ENCODE data around the gene PLA2G2C. TPM values are rescaled to one million over a fixed set of nuclear protein-coding genes. Genes with fewer than 3 reads are reported as not detected.

The PLA2G2C gene
- total and polyA plus RNA-seq, 4 donors: not detected

DNA sequence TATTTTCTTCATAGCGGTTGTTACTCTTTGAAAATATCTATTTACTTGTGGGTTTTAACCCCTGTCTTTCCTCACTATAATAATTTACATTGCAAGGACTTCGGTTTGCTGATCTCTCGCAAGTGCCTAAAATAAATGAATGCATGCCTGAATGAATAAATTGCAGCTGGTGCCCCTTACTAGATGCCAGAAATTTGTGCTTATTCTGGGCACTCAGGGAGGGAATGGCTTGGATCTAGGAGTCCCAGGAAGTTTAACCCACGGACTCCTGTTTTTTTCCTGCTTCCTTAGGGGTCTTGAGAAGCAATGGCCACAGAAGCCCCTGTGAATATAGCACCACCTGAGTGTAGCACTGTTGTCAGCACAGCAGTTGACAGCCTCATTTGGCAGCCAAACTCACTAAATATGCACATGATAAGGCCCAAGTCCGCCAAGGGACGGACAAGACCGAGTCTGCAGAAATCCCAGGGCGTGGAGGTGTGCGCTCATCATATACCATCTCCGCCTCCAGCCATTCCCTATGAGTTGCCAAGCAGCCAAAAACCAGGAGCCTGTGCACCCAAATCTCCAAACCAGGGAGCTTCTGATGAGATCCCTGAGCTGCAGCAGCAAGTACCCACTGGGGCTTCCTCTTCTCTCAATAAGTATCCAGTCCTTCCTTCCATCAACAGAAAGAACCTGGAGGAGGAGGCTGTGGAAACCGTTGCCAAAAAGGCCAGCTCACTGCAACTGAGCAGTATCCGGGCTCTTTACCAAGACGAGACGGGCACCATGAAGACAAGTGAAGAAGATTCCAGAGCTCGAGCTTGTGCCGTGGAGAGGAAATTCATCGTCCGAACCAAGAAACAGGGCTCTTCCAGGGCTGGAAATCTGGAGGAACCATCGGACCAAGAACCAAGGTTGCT is 4.2 kb upstream of the PLA2G2C start:
- H3K27me3 ChIP-seq (ENCODE audit: control insufficient read depth in 4 of 4, insufficient read depth in 4 of 4, low read length in 3 of 4): no peaks in the 10 kb centered on the region
- peaks cover 2 to 28% (median 22%) of the 10 kb centered on the region in 4 donors for H3K4me1 ChIP-seq (ENCODE audit: control insufficient read depth in 4 of 4, insufficient read depth in 4 of 4, low read length in 3 of 4)
- no peak overlapping the region for H3K4me3 ChIP-seq (ENCODE audit: low read depth in 1 of 3, low read length in 3 of 3)
- no peaks in the 10 kb centered on the region for H3K9me3 ChIP-seq (ENCODE audit: control insufficient read depth in 4 of 4, low read length in 3 of 4)
- H3K9ac ChIP-seq (ENCODE audit: low read depth in 1 of 2, low read length in 2 of 2): no peak overlapping the region
- H3K36me3 ChIP-seq (ENCODE audit: control insufficient read depth in 4 of 4, insufficient read depth in 3 of 4, low read depth in 1 of 4, low read length in 3 of 4): no peaks in the 10 kb centered on the region
- TF ChIP-seq TAF1 (conservative IDR thresholded peaks at IDR 0.05) (no peak), YY1 (IDR thresholded peaks at IDR 0.05) (no peak), HNF4G (IDR thresholded peaks at IDR 0.05) (no peak), FOXA1 (IDR thresholded peaks at IDR 0.05) (no peak), RXRA (IDR thresholded peaks at IDR 0.05) (no peak)
- no peak for DNase-seq (ENCODE audit: low spot score)
- no peak overlapping the region for H3K27ac ChIP-seq (ENCODE audit: low read depth in 1 of 2, low read length in 2 of 2)
- WGBS: 95% methylated on average over 19 of the region's 19 CpGs

DNA sequence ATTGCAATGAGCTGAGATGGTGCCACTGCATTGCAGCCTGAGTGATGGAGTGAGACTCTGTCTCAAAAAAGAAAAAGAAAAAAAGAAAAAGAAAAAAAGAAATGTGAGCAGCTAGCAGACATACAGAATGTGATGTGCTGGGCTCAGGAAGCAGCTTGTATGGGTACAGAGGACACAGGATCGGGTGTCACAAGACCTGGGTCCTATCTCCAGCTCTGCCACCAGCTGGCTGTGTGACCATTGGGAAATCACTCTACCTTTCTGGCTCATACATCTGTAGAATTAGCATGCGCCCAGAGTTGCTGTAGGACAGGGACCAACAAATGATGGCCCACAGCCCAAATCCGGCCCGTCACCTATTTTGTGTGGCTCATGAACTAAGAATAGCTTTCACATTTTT is 3.3 kb upstream of the PLA2G2C start:
- no peak for TF ChIP-seq EGR1 (IDR thresholded peaks at IDR 0.05; ENCODE audit: low read depth in 2 of 2)
- Histone ChIP-seq H3K27ac (ENCODE audit: low read depth in 1 of 2, low read length in 2 of 2) (no peak overlapping the region), H3K9ac (ENCODE audit: low read depth in 1 of 2, low read length in 2 of 2) (no peak overlapping the region), H3K36me3 (ENCODE audit: control insufficient read depth in 4 of 4, insufficient read depth in 3 of 4, low read depth in 1 of 4, low read length in 3 of 4) (no peaks in the 10 kb centered on the region), H3K27me3 (ENCODE audit: control insufficient read depth in 4 of 4, insufficient read depth in 4 of 4, low read length in 3 of 4) (no peaks in the 10 kb centered on the region), H3K9me3 (ENCODE audit: control insufficient read depth in 4 of 4, low read length in 3 of 4) (no peaks in the 10 kb centered on the region), H3K4me3 (ENCODE audit: low read depth in 1 of 3, low read length in 3 of 3) (no peak overlapping the region), H3K4me1 (ENCODE audit: control insufficient read depth in 4 of 4, insufficient read depth in 4 of 4, low read length in 3 of 4) (peaks cover 2 to 28% (median 21%) of the 10 kb centered on the region in 4 donors)
- 95% methylated on average over 4 of the region's 4 CpGs for WGBS
- no peak for DNase-seq (ENCODE audit: low spot score)

DNA sequence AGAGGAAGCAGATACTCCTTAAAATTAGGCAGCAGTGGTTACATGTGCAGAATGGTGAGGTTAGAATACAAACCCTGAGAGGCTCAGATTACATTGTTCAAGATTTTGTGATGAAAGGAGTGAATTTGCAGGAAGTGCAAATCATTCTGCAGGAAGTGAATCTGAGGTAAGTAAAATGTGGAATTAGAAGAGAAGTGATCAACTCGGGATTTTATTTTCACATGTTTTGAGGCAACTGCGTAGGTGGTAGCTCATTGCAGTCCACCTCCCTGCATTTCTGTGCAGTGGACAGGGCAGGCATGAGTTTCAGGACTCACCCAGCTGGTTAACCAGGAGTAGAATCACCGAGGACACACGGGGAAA is 2.1 kb upstream of the PLA2G2C start:
- Histone ChIP-seq H3K4me1 (ENCODE audit: control insufficient read depth in 4 of 4, insufficient read depth in 4 of 4, low read length in 3 of 4) (peaks cover 4 to 34% (median 28%) of the 10 kb centered on the region in 4 donors), H3K9ac (ENCODE audit: low read depth in 1 of 2, low read length in 2 of 2) (no peak overlapping the region), H3K9me3 (ENCODE audit: control insufficient read depth in 4 of 4, low read length in 3 of 4) (no peaks in the 10 kb centered on the region), H3K4me3 (ENCODE audit: low read depth in 1 of 3, low read length in 3 of 3) (no peak overlapping the region), H3K27me3 (ENCODE audit: control insufficient read depth in 4 of 4, insufficient read depth in 4 of 4, low read length in 3 of 4) (no peaks in the 10 kb centered on the region), H3K27ac (ENCODE audit: low read depth in 1 of 2, low read length in 2 of 2) (no peak overlapping the region), H3K36me3 (ENCODE audit: control insufficient read depth in 4 of 4, insufficient read depth in 3 of 4, low read depth in 1 of 4, low read length in 3 of 4) (no peaks in the 10 kb centered on the region)
- no peak for DNase-seq (ENCODE audit: low spot score)
- TF ChIP-seq, protein P1, sequence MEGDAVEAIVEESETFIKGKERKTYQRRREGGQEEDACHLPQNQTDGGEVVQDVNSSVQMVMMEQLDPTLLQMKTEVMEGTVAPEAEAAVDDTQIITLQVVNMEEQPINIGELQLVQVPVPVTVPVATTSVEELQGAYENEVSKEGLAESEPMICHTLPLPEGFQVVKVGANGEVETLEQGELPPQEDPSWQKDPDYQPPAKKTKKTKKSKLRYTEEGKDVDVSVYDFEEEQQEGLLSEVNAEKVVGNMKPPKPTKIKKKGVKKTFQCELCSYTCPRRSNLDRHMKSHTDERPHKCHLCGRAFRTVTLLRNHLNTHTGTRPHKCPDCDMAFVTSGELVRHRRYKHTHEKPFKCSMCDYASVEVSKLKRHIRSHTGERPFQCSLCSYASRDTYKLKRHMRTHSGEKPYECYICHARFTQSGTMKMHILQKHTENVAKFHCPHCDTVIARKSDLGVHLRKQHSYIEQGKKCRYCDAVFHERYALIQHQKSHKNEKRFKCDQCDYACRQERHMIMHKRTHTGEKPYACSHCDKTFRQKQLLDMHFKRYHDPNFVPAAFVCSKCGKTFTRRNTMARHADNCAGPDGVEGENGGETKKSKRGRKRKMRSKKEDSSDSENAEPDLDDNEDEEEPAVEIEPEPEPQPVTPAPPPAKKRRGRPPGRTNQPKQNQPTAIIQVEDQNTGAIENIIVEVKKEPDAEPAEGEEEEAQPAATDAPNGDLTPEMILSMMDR (IDR thresholded peaks at IDR 0.05; ENCODE audit: low read depth, low read length, missing input control): no peak
- no peak for TF ChIP-seq YY1 (IDR thresholded peaks at IDR 0.05)
- TF ChIP-seq RAD21 (IDR thresholded peaks at IDR 0.05): no peak
- TF ChIP-seq, protein P2, sequence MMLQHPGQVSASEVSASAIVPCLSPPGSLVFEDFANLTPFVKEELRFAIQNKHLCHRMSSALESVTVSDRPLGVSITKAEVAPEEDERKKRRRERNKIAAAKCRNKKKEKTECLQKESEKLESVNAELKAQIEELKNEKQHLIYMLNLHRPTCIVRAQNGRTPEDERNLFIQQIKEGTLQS (IDR thresholded peaks at IDR 0.05): no peak
- TF ChIP-seq EGR1 (IDR thresholded peaks at IDR 0.05; ENCODE audit: low read depth in 2 of 2): no peak
- 87% methylated on average over 4 of the region's 4 CpGs for WGBS

DNA sequence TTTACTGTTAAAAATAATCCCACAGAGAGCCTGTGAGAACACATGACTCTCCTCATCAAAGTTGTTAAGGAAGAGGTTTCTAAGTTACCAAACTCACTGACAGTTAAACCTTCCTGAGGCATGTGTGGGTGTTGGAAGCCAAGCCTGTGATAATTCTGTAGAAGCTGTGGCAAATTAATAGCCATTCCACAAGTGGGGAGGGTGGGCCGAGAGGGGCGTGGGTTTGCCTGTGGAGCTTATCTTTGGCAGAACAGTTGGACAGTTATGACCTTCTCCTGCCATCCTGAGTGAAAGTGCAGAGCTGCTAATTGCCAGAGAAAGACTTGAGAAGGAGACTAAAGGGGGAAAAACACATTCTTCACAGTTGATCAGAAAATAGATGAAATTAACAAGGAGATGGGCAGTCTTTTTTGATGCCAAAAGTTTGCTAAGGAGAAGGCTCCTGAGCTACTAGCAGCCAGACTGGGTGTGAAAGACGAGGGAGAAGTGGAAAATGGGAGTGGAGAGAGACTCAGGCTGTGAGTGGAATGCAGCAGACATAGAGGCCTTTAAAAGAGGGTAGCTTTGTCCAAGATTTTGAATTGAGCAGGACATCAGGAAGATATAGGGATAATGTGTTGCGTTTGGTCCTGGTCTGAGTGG is 1.6 kb upstream of the PLA2G2C start:
- no peak overlapping the region for H3K27ac ChIP-seq (ENCODE audit: low read depth in 1 of 2, low read length in 2 of 2)

More for the DNA sequence above, 1.6 kb upstream of the PLA2G2C start:
- WGBS: 84% methylated on average over 4 of the region's 4 CpGs
- TF ChIP-seq RAD21 (IDR thresholded peaks at IDR 0.05) (no peak), YY1 (IDR thresholded peaks at IDR 0.05) (no peak), FOXA1 (IDR thresholded peaks at IDR 0.05) (no peak)
- DNase-seq (ENCODE audit: low spot score): peak; percentile 67
- Histone ChIP-seq H3K9ac (ENCODE audit: low read depth in 1 of 2, low read length in 2 of 2) (no peak overlapping the region), H3K4me3 (ENCODE audit: low read depth in 1 of 3, low read length in 3 of 3) (no peak overlapping the region), H3K27me3 (ENCODE audit: control insufficient read depth in 4 of 4, insufficient read depth in 4 of 4, low read length in 3 of 4) (no peaks in the 10 kb centered on the region), H3K9me3 (ENCODE audit: control insufficient read depth in 4 of 4, low read length in 3 of 4) (no peaks in the 10 kb centered on the region), H3K36me3 (ENCODE audit: control insufficient read depth in 4 of 4, insufficient read depth in 3 of 4, low read depth in 1 of 4, low read length in 3 of 4) (no peaks in the 10 kb centered on the region), H3K4me1 (ENCODE audit: control insufficient read depth in 4 of 4, insufficient read depth in 4 of 4, low read length in 3 of 4) (peaks cover 4 to 39% (median 32%) of the 10 kb centered on the region in 4 donors)
